ENCODE measurements around the gene KAT6B. TPM values are rescaled to one million over a fixed set of nuclear protein-coding genes. Genes with fewer than 3 reads are reported as not detected.

Gene KAT6B
- total RNA-seq, 4 donors from 2014 or later, result 45.4 to 94.9 (median 62.9) TPM

DNA sequence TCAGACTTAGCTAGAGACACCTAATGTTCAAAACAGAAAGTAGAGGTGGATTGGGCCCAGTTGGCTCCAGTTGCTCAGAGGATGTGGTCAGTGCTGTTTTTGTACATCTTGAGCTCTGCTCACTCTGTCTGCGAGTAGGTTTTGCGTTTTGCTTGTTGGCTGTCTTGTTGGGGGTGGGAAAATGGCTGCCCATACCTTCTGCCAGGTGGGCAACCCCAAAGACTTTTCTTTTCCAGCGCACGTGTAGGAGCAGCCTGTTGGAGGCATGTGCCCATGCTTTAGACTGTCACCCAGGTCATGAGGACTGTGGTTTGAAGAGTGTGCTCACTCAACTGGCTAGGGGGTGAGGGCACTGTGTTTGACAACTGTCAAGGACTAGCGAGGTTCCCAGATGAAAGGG is 73.9 kb downstream of the KAT6B start:
- peaks cover 0 to 19% (median 0%) of the 10 kb centered on the region in 4 donors for H3K4me1 ChIP-seq
- peak in 2 of 3 donors; percentile 30 to 69 for DNase-seq
- no peaks in the 10 kb centered on the region for H3K9me3 ChIP-seq
- TF ChIP-seq CTCF (IDR thresholded peaks at IDR 0.05), result no peak
- TF ChIP-seq POLR2A (IDR thresholded peaks at IDR 0.05), result no peak
- no peaks in the 10 kb centered on the region for H3K27me3 ChIP-seq
- peak overlapping the region in 1 of 4 donors; percentile 14 for H3K27ac ChIP-seq
- no peaks in the 10 kb centered on the region for H3K36me3 ChIP-seq
- H3K4me3 ChIP-seq, result no peak overlapping the region

- Histone ChIP-seq H3K9me3 (no peaks in the 10 kb centered on the region), H3K36me3 (no peaks in the 10 kb centered on the region), H3K27ac (no peak overlapping the region), H3K4me1 (peaks cover 0 to 19% (median 0%) of the 10 kb centered on the region in 4 donors), H3K27me3 (no peaks in the 10 kb centered on the region), H3K4me3 (no peak overlapping the region)
- no peak for DNase-seq
- no peak for TF ChIP-seq CTCF (IDR thresholded peaks at IDR 0.05)
- TF ChIP-seq POLR2A (IDR thresholded peaks at IDR 0.05), result no peak
These were observed 74.9 kb downstream of the KAT6B start for GRCh38 chr10:74901301-74901700.

DNA sequence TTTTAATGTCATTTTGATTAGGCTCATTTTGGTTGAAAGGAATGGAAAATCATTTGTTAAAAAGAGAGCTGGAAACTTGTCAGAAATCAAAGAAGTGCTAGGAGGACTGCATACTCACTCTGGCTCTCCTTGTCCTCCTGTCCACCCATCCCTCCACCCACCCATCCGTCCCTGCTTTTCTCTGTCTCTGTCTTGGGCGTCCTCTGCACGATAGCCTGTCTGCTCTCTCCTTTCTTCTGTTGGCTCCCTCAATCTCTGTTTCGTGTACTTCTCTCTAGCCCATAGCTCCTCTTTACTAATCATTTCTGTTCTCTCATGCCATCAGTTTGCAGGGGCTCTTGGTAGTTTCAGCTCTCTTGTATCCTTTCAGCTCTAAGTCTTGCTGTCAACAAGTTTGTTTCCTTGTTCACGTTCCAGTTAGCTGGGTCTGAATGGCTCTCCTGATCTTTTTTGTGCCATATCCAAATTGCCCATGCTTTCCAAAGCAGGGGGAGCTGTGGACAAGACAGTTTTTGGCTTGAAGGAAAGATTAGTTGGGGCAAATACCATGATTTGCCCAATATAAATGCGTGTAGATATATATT is 75.6 kb downstream of the KAT6B start:
- DNase-seq, result no peak
- H3K9me3 ChIP-seq, result no peaks in the 10 kb centered on the region
- H3K4me1 ChIP-seq, result peaks cover 0 to 19% (median 0%) of the 10 kb centered on the region in 4 donors
- H3K27ac ChIP-seq, result no peak overlapping the region
- TF ChIP-seq POLR2A (IDR thresholded peaks at IDR 0.05) (no peak), CTCF (IDR thresholded peaks at IDR 0.05) (no peak)
- H3K36me3 ChIP-seq, result no peaks in the 10 kb centered on the region
- H3K27me3 ChIP-seq, result no peaks in the 10 kb centered on the region
- no peak overlapping the region for H3K4me3 ChIP-seq

DNA sequence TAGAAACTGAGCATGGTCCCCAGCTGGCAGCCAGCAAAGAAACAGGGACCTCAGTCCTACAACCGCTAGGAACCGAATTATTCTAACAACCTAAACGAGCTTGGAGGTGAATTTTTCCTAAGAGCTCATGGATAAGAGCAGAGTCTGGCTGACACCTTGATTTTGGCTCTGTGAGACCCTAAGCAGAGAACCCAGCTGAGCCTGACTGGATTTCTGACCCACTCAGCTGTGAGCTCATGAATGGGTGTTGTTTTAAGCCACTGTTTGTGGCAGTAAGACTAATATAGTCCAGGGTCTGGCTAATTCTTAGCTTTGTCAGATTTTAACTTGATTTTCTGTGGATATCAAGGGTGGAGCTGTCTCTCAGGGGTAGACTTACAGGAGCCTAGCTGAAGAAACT is 77.1 kb downstream of the KAT6B start:
- H3K9me3 ChIP-seq, result no peaks in the 10 kb centered on the region
- no peak for TF ChIP-seq POLR2A (IDR thresholded peaks at IDR 0.05)
- no peak for DNase-seq
- H3K4me3 ChIP-seq, result no peak overlapping the region
- no peaks in the 10 kb centered on the region for H3K27me3 ChIP-seq
- no peaks in the 10 kb centered on the region for H3K36me3 ChIP-seq
- no peak overlapping the region for H3K27ac ChIP-seq
- peaks cover 0 to 4% (median 0%) of the 10 kb centered on the region in 4 donors for H3K4me1 ChIP-seq

DNA sequence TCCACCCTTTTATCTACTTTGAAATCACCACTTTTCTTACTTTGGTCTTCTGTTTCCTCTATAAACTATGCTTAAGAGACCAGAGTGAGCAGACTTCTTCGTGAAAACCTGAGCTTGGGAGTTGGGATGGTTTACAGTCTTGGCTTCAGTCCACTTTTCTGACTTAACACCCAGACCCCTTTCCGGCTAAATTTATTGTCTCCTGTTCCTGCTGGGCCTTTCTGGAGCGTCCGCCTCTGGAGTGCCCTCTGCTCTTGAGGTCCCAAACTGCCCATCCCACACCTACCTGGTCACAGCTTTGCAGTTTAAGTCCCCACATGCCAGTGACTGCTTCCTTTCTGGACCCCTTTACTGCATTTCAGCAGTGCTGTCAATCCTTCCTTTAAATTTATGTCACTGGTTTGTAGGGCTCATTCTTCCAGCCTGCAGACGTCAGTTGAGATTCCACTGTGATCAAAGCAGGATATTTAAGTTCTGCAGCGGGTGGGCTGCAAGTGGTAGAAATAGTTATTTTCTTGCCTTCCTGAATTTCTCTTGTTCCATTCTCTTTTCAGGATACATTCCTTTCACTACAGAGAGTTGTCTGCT is 80.3 kb downstream of the KAT6B start:
- Histone ChIP-seq H3K4me3 (no peak overlapping the region), H3K36me3 (no peaks in the 10 kb centered on the region), H3K4me1 (no peaks in the 10 kb centered on the region), H3K27ac (no peak overlapping the region), H3K27me3 (no peaks in the 10 kb centered on the region), H3K9me3 (no peaks in the 10 kb centered on the region)
- TF ChIP-seq CTCF (IDR thresholded peaks at IDR 0.05), result no peak
- no peak for TF ChIP-seq POLR2A (IDR thresholded peaks at IDR 0.05)
- DNase-seq, result no peak

DNA sequence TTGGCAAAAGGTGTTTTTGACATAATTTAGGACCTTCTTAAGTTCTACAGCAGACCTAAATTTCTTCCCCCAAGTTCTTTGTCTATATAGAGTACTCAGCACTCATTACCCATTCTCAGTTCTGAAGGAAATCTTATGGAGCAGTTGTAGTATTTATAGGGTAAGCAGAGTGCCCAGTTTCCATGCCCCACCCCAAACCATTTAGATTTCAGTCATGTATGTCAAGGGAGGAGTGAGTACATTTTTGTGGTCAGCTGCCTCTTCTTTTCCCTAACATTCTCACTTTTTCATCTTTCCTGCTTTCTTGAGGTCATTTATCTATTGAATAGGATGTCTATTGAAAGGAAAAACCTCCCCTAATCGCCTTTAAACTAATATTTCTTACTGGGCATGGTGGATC is 83.3 kb downstream of the KAT6B start:
- peaks cover 0 to 4% (median 2%) of the 10 kb centered on the region in 4 donors for H3K4me1 ChIP-seq
- TF ChIP-seq POLR2A (IDR thresholded peaks at IDR 0.05) (no peak), CTCF (IDR thresholded peaks at IDR 0.05) (no peak)
- H3K9me3 ChIP-seq, result no peaks in the 10 kb centered on the region
- H3K27me3 ChIP-seq, result no peaks in the 10 kb centered on the region
- H3K36me3 ChIP-seq, result no peaks in the 10 kb centered on the region
- no peak for DNase-seq
- no peak overlapping the region for H3K27ac ChIP-seq
- no peak overlapping the region for H3K4me3 ChIP-seq
